SK-N-SH (cell line): ENCODE measurements around the gene MBP. TPM values are rescaled to one million over a fixed set of nuclear protein-coding genes. Genes with fewer than 3 reads are reported as not detected.

Source experiments
- CTCF ChIA-PET: fragments of 300-600, 350-600 bp; formaldehyde crosslinking; extraction: SDS; loops from one replicate; lab custom pipeline; 2021; lab: Yijun Ruan, JAX
- POLR2A ChIA-PET: fragments of 350-600 bp; sonication (Branson Sonifier 250); formaldehyde crosslinking; extraction: SDS; loops from one replicate; lab custom pipeline; 2020; ENCODE audit warnings: antibody characterized with exemption, inconsistent platforms; lab: Yijun Ruan, JAX
- DNase-seq: peaks from one replicate; pipeline ENCODE4 v3.0.0; 2012
- H2AFZ ChIP-seq: fragments of 200-600 bp; sonication (generic); 2 replicates; pipeline ENCODE4 v1.8.1; 2016; ENCODE audit warnings: antibody characterized with exemption, mild to moderate bottlenecking, low read depth
- H3F3A ChIP-seq: fragments of 200-600 bp; sonication (generic); replicated peaks from 2 replicates; pipeline ENCODE3; 2016; ENCODE audit warnings: antibody characterized with exemption, mild to moderate bottlenecking; ENCODE audit not compliant: insufficient read depth
- H3K27ac ChIP-seq, 2 experiments: fragments of 200-500 bp in 1 of 2; fragments of 200-600 bp in 1 of 2; sonication (Bioruptor generic) in 1 of 2; sonication (generic), shearing (Covaris generic) in 1 of 2; 2 replicates each; pipeline versions ENCODE4 v1.5.1 to v1.6.1; 2014 to 2016; ENCODE audit warnings: low read depth in 2 of 2, inconsistent platforms in 1 of 2, low read length in 1 of 2, mild to moderate bottlenecking in 1 of 2, mixed read lengths in 1 of 2
- H3K27me3 ChIP-seq: fragments of 200-600 bp; sonication (generic), shearing (Covaris generic); 2 replicates; pipeline ENCODE4 v1.6.1; 2016; ENCODE audit warnings: mixed run types; ENCODE audit not compliant: insufficient read depth
- H3K36me3 ChIP-seq, 2 experiments: fragments of 200-500 bp in 1 of 2; fragments of 200-600 bp in 1 of 2; sonication (Bioruptor generic) in 1 of 2; sonication (generic) in 1 of 2; replicated peaks in 1 of 2; 2 replicates each; pipeline versions ENCODE3 to v1.5.1; 2014 to 2016; ENCODE audit warnings: low read length in 1 of 2, mild to moderate bottlenecking in 1 of 2; ENCODE audit not compliant: insufficient read depth in 2 of 2, control insufficient read depth in 1 of 2
- H3K4me1 ChIP-seq, 2 experiments: fragments of 200-500 bp in 1 of 2; fragments of 200-600 bp in 1 of 2; sonication (Bioruptor generic) in 1 of 2; sonication (generic), shearing (Covaris generic) in 1 of 2; 2 replicates each; pipeline versions ENCODE4 v1.5.1 to v1.6.1; 2014 to 2016; ENCODE audit warnings: low read depth in 1 of 2, low read length in 1 of 2, mixed run types in 1 of 2; ENCODE audit not compliant: insufficient read depth in 2 of 2, control insufficient read depth in 1 of 2
- H3K4me2 ChIP-seq: fragments of 200-600 bp; sonication (generic), shearing (Covaris generic); 2 replicates; pipeline ENCODE4 v1.6.1; 2017; ENCODE audit warnings: mixed run types
- H3K4me3 ChIP-seq, 2 experiments: fragments of 200-500 bp in 1 of 2; fragments of 200-600 bp in 1 of 2; sonication (Bioruptor generic) in 1 of 2; sonication (generic), shearing (Covaris generic) in 1 of 2; 2 replicates each; pipeline versions ENCODE4 v1.5.1 to v1.8.1; 2014 to 2016; ENCODE audit warnings: low read depth in 2 of 2, inconsistent platforms in 1 of 2, low read length in 1 of 2, mild to moderate bottlenecking in 1 of 2, mixed read lengths in 1 of 2, moderate library complexity in 1 of 2
- H3K79me2 ChIP-seq: fragments of 200-600 bp; sonication (generic); 2 replicates; pipeline ENCODE4 v1.8.1; 2017; ENCODE audit warnings: mild to moderate bottlenecking; ENCODE audit not compliant: insufficient read depth
- H3K9ac ChIP-seq: fragments of 200-600 bp; sonication (generic); 2 replicates; pipeline ENCODE4 v1.6.1; 2017; ENCODE audit warnings: mixed run types
- H3K9me2 ChIP-seq: fragments of 200-600 bp; sonication (generic); 2 replicates; pipeline ENCODE4 v1.6.1; 2017; ENCODE audit warnings: mixed run types
- H3K9me3 ChIP-seq: fragments of 200-600 bp; sonication (generic); 2 replicates; pipeline ENCODE4 v1.6.1; 2017; ENCODE audit warnings: mixed run types, mild to moderate bottlenecking, moderate library complexity
- H4K20me1 ChIP-seq: fragments of 200-600 bp; sonication (generic); 2 replicates; pipeline ENCODE4 v1.6.1; 2017; ENCODE audit warnings: mild to moderate bottlenecking, mixed run types; ENCODE audit not compliant: insufficient read depth
- CHD2 ChIP-seq: fragments of 150-350 bp; IDR thresholded peaks from 2 replicates; pipeline ENCODE4 v1.6.1; 2018; ENCODE audit warnings: low read length; ENCODE audit not compliant: partially characterized antibody
- ELF1 ChIP-seq: IDR thresholded peaks from 2 replicates; pipeline ENCODE4 v1.4.0; 2012
- EP300 ChIP-seq, 2 experiments: IDR thresholded peaks; 2 replicates each; pipeline versions ENCODE4 v1.4.0 to v1.6.1; 2012; ENCODE audit warnings: borderline replicate concordance in 1 of 2, low read depth in 1 of 2, low read length in 1 of 2
- FOSL2 ChIP-seq: IDR thresholded peaks from 2 replicates; pipeline ENCODE4 v1.4.0; 2012; ENCODE audit warnings: low read depth, mild to moderate bottlenecking, moderate library complexity, borderline replicate concordance
- FOXM1 ChIP-seq: IDR thresholded peaks from 2 replicates; pipeline ENCODE4 v1.4.0; 2012; ENCODE audit warnings: low read depth, mild to moderate bottlenecking
- JUND ChIP-seq: IDR thresholded peaks from 2 replicates; pipeline ENCODE4 v1.4.0; 2012
- MAX ChIP-seq: IDR thresholded peaks from 2 replicates; pipeline ENCODE4 v1.4.0; 2012; ENCODE audit warnings: low read depth
- MXI1 ChIP-seq: IDR thresholded peaks from 2 replicates; pipeline ENCODE4 v1.6.1; 2012; ENCODE audit warnings: mild to moderate bottlenecking, low read depth, low read length, improper control_type of control experiment
- NFIC ChIP-seq: IDR thresholded peaks from 2 replicates; pipeline ENCODE4 v1.4.0; 2012; ENCODE audit warnings: borderline replicate concordance
- PBX3 ChIP-seq: IDR thresholded peaks from 2 replicates; pipeline ENCODE4; 2012
- POLR2AphosphoS5 ChIP-seq: IDR thresholded peaks from 2 replicates; pipeline ENCODE4 v1.6.1; 2012; ENCODE audit warnings: low read depth, low read length
- REST ChIP-seq: IDR thresholded peaks from 2 replicates; pipeline ENCODE4 v1.6.1; 2012; ENCODE audit warnings: mild to moderate bottlenecking, low read depth, low read length, moderate library complexity
- RFX5 ChIP-seq: IDR thresholded peaks from 2 replicates; pipeline ENCODE4 v1.6.1; 2012; ENCODE audit warnings: mild to moderate bottlenecking, improper control_type of control experiment, low read length
- RXRA ChIP-seq: IDR thresholded peaks from 2 replicates; pipeline ENCODE4 v1.4.0; 2012; ENCODE audit warnings: low read depth, mild to moderate bottlenecking, borderline replicate concordance
- SIN3A ChIP-seq: IDR thresholded peaks from 2 replicates; pipeline ENCODE4 v1.6.1; 2012; ENCODE audit warnings: low read depth, mild to moderate bottlenecking, low read length, moderate library complexity, borderline replicate concordance
- TCF12 ChIP-seq: IDR thresholded peaks from 2 replicates; pipeline ENCODE4 v1.4.0; 2012
- TEAD4 ChIP-seq: IDR thresholded peaks from 2 replicates; pipeline ENCODE4 v1.4.0; 2012; ENCODE audit warnings: mild to moderate bottlenecking, borderline replicate concordance; ENCODE audit not compliant: insufficient read depth
- YY1 ChIP-seq: IDR thresholded peaks from 2 replicates; pipeline ENCODE4 v1.4.0; 2012; ENCODE audit warnings: low read depth, mild to moderate bottlenecking
- WGBS: methylation state at CpG from one replicate; pipeline ENCODE4 v1.1.6; 2017; ENCODE audit warnings: low lambda C conversion rate; 5-methylcytosine and 5-hydroxymethylcytosine counted together
- polyA plus RNA-seq, 3 experiments: library from polyadenylated mRNA; depleted of rRNA; stranded (reverse); fragments of >200 nt; gene quantifications; 2 replicates each; pipeline ENCODE4 v1.2.3, GENCODE V29; 2012
- TF ChIP-seq, protein P1 (sequence below): IDR thresholded peaks from 2 replicates; pipeline ENCODE4 v1.4.0; 2012; ENCODE audit warnings: low read depth, borderline replicate concordance

The MBP gene
- polyA plus RNA-seq, 1 of the 3 experiments (the other 2 are of a cell fraction), result 1.6 TPM

DNA sequence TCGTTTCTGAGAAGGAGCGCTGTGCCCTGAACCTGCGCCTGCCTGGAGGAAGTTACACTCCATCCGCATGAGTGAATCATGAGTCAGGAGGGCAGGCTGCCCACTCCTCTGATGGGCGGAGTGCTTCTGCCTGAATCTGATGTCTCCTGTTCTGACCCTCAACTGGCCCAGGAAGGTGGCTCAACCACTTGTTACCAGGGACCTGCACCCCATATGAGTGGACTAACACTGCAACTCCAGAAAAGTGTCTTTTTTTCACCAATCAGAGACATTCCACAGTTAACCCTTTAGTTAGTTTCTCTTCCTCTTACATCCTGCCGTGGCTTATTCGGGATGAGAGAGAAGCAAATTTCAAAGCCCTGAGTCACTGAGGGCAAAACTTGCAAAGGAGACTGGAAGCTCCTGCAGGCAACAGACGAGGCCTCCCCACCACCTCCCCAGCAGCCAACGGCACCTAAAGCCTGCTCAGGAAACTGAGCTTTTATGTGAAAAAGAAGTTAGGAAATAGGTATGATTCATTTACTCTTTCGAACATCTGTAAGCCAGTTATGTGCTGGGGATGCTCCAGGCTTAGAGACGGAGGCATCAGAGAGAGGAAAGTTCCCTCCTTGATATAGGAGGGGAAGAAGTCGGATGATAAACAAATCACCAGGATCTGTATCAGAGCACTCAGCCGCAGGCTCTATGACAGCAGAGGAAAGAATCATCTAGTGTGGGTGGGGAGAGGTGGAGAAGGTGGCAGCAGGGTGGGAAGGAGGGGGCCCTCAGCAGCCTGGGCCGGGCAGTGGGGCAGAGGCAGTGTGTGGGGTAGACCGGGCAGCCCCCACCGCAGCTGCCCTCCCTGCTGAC, 30.9 kb downstream of the MBP start:
- Histone ChIP-seq H3F3A (peaks cover 34% of the 10 kb centered on the region), H3K9me2 (no peaks in the 10 kb centered on the region), H3K79me2 (no peaks in the 10 kb centered on the region), H3K9me3 (no peaks in the 10 kb centered on the region), H3K36me3 (no peaks in the 10 kb centered on the region), H4K20me1 (no peaks in the 10 kb centered on the region), H3K4me1 (peaks cover 38 to 39% of the 10 kb centered on the region in 2 experiments), H2AFZ (peak overlapping the region; percentile 89), H3K27ac (peak overlapping the region; percentile 90 to 94), H3K4me3 (peak overlapping the region; percentile 17 to 44), H3K27me3 (no peaks in the 10 kb centered on the region), H3K4me2 (peak overlapping the region; percentile 73), H3K9ac (peak overlapping the region; percentile 69)
- TF ChIP-seq, protein P1, sequence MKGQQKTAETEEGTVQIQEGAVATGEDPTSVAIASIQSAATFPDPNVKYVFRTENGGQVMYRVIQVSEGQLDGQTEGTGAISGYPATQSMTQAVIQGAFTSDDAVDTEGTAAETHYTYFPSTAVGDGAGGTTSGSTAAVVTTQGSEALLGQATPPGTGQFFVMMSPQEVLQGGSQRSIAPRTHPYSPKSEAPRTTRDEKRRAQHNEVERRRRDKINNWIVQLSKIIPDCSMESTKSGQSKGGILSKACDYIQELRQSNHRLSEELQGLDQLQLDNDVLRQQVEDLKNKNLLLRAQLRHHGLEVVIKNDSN, result peak; percentile 23; the same call in 1 of the 2 replicates
- TF ChIP-seq RXRA (peak; percentile 7; the same call in 1 of the 2 replicates), JUND (peak; percentile 71), FOSL2 (peak; percentile 61), MXI1 (no peak), TEAD4 (peak; percentile 34; the same call in 1 of the 2 replicates), SIN3A (no peak), EP300 (IDR thresholded peaks at IDR 0.05; ENCODE audit: borderline replicate concordance in 1 of 2, low read depth in 1 of 2, low read length in 1 of 2) (peak in 1 of 2 experiments; percentile 48; a peak in 1 of 4 replicates), YY1 (no peak), POLR2AphosphoS5 (peak; percentile 63; the same call in 1 of the 2 replicates), ELF1 (peak; percentile 72), TCF12 (no peak; the same call in 1 of the 2 replicates), RFX5 (no peak), MAX (peak; percentile 61; the same call in 1 of the 2 replicates), NFIC (peak; percentile 78), PBX3 (peak; percentile 10), REST (0 out of 2 replicates have a peak, but pooled peaks have one; percentile 5), CHD2 (no peak), FOXM1 (0 out of 2 replicates have a peak, but pooled peaks have one; percentile 30)
- CTCF ChIA-PET, result interaction anchor here (1.4 to 1.9 kb wide), 2 partner anchors 101 to 298 kb away, joined by 4 read pairs; no protein-coding TSS in a partner anchor
- DNase-seq, result peak; percentile 55
- 5% methylated on average over 14 of the region's 16 CpGs for WGBS
- POLR2A ChIA-PET, result no interaction called here
